Sigmoid colon (tissue), 3 donors: ENCODE data around the gene CCDC158.

Source experiments
- POLR2A ChIP-seq, 2 donors: fragments of 450-650 bp; IDR thresholded peaks; one replicate each; pipeline ENCODE4 v1.6.1; 2016; ENCODE audit warnings: antibody characterized with exemption in 2 of 2, mild to moderate bottlenecking in 2 of 2, moderate library complexity in 2 of 2
- TF ChIP-seq, protein P1 (sequence below), 4 experiments: fragments of 450-650 bp in 3 of 4; fragments of 200-600 bp in 1 of 4; IDR thresholded peaks; one replicate each; pipeline ENCODE4 v1.5.1; 2016 to 2019; ENCODE audit warnings: antibody characterized with exemption in 4 of 4, mild to moderate bottlenecking in 3 of 4, moderate library complexity in 2 of 4

DNA sequence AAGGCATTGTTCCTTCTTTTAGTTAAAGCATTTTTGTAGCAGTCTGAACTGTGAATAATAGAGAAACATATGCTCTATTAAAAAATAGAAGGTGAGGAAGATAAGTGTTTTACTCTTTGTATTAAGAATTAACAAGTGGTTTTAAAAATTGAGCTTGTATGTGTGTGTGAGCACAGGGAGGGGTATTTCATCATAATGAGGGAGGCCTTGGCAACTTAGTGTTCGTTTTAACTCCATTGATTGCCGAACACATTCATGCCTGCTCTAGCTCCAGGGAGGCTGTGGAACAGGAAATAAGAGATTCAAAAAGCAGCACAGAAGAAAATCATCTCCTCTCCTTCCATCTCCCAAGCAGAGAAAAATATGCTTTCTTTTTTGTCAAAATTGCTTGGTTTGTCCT is 28.9 kb upstream of the CCDC158 start:
- TF ChIP-seq, protein P1, sequence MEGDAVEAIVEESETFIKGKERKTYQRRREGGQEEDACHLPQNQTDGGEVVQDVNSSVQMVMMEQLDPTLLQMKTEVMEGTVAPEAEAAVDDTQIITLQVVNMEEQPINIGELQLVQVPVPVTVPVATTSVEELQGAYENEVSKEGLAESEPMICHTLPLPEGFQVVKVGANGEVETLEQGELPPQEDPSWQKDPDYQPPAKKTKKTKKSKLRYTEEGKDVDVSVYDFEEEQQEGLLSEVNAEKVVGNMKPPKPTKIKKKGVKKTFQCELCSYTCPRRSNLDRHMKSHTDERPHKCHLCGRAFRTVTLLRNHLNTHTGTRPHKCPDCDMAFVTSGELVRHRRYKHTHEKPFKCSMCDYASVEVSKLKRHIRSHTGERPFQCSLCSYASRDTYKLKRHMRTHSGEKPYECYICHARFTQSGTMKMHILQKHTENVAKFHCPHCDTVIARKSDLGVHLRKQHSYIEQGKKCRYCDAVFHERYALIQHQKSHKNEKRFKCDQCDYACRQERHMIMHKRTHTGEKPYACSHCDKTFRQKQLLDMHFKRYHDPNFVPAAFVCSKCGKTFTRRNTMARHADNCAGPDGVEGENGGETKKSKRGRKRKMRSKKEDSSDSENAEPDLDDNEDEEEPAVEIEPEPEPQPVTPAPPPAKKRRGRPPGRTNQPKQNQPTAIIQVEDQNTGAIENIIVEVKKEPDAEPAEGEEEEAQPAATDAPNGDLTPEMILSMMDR (IDR thresholded peaks at IDR 0.05): no peak
- TF ChIP-seq POLR2A (IDR thresholded peaks at IDR 0.05): no peak
